EH (cell line): Measurements from ENCODE around the gene ABCD1.
"Not testable (repeated sequence)": the region's sequence is repeated elsewhere in the genome, so short reads cannot be mapped to it uniquely, and the experiment has no call there.

Source experiments
- DNase-seq: peaks from one replicate; pipeline ENCODE4 v3.0.0-alpha.2; 2015; ENCODE audit warnings: low read depth

Gene ABCD1

GRCh38 chrX:153724252-153725038 lies at the start of gene ABCD1, which contains the start of gene BCAP31:
TSS of gene ABCD1 (plus strand) at chrX:153724856. CDS start at chrX:153725267, 411 bp downstream.
TSS of gene BCAP31 (minus strand) at chrX:153724387. CDS start at chrX:153723244, 1,143 bp downstream.
- peak; percentile 90 for DNase-seq

DNA sequence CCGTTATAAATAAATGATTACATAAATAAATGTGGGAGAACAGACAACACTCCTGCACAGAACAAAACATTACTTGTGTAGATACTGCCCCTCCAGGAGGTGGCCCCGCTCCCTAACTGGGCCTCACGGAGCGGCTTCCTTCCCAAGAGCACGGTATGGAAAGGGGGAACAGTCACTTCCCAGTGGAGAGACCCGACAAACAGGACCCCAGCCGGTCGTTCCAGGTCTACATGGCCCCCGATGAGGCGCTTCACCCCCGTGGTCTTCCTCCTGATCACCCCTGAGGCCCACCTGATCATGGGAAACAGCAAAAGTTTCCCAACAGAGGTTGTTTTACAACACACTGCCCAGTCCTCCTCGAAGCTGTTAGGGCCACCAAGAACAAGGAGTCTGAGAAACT lies 43.5 kb upstream of the ABCD1 start:
- no peak for DNase-seq

DNA sequence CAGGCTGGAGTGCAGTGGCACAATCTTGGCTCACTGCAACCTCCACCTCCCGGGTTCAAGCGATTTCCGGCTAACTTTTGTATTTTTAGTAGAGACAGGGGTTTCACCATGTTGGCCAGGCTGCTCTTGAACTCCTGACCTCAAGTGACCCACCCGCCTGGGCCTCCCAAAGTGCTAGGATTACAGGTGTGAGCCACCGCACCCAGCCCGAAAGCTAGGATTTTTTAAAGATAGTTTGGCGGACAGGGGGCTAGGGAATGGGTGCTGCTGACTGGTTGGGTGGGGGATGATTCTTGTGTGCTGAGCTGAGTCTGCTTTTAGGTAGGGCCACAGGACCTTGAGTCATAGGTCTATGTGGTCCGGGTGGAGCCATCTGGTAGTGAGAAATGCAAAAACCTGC lies 41.2 kb upstream of the ABCD1 start:
- DNase-seq: not testable (repeated sequence)

DNA sequence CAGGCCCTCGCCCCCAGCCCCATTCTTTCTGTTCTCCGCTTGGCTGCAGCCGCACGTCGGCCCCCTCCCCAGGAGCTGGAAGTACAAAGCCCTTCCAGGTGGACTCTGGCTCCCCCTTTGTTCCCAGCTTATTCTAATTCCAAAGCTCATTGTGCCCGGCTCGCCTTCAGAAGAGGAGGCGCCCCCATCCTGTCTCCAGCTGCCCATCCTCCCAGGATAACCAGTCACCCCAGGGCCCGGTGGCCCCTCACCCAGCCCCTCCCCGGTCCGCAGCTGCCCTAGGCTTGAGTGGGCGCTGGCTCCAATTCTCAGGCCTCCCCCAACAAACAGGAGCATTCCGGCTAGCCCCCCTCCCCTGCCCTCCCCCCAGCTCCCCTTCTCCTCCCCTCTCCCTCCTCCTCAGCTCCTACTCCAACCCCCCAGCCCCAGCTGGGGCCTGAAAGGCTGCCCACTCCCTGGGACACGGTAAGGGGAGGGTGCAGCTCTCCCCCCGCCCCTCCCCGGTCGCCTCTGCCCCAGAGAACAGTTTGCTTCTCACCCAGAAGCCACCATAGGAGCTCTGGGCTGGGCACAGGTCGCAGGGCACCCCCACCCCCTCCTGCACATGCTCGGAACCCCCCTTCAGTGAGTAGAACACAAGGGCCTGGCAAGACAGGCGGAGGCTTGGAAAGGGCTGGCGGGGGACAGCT lies 40.0 kb upstream of the ABCD1 start:
- DNase-seq: no peak

- no peak for DNase-seq
Observed at GRCh38 chrX:153685156-153685536, 39.5 kb upstream of the ABCD1 start.

DNA sequence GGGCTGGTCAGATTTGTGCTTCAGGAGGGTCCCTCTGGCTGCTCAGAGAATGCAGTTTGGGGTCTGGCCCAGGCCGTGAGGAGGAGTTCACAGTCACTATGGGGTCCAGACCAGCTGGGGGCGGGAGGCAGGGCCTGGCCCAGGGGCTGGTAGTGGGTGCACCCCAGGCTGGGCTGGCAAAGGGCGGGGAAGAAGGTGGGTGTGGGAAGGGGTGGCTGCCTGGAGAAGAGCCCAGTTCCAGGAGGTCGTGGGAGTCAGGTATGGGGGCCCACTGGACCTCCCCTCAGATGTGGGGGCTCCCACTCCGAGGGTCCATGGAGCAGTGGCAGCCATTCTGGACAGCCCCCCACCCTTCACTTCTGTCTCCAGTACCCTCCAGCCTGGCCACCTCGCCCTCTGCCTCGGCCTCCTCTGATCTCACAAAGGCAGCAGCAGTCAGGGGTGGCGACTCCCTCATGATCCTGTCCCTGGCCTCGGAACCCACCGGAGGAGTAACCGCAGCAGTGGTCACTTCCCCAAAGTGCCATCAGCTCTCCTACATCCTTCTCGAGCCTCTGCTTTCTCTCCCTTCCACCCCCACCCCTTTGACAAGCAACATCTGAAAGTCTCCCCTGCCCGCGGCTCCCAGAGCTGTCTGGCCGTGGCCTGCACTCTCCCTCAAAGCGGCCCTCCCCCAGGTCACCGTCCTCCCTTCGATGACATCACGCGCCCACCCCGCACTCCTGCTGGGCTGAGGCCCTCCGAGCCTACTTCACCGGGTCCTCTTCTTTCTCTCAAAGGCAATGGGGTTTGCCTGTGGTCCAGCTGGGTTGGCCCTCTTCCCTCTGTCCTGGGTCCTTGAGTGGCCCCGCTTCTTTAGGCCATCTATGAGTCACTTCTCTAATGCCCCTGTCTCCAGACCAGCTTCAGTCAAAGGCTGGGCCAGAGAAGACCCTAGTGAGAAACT lies 38.6 kb upstream of the ABCD1 start:
- DNase-seq: no peak

DNA sequence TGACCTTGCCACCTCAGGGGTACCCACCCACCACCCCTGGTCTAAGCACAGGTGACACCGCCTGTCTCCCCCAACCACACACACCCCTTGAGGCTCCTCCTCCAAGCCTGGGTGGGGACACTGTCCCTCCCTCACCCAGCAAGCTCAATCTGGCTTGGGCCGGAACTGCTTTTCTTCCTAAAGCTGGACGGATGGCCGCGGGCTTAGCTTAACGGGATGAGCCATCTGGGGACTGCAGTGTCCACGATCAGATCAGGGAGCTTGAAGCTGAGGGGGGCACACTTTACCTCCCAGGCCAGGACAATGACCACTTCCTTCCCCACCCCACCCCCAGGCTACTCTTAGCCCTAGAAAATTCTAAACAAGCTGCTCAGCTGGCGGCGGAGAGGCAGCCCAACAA lies 37.9 kb upstream of the ABCD1 start:
- no peak for DNase-seq

DNA sequence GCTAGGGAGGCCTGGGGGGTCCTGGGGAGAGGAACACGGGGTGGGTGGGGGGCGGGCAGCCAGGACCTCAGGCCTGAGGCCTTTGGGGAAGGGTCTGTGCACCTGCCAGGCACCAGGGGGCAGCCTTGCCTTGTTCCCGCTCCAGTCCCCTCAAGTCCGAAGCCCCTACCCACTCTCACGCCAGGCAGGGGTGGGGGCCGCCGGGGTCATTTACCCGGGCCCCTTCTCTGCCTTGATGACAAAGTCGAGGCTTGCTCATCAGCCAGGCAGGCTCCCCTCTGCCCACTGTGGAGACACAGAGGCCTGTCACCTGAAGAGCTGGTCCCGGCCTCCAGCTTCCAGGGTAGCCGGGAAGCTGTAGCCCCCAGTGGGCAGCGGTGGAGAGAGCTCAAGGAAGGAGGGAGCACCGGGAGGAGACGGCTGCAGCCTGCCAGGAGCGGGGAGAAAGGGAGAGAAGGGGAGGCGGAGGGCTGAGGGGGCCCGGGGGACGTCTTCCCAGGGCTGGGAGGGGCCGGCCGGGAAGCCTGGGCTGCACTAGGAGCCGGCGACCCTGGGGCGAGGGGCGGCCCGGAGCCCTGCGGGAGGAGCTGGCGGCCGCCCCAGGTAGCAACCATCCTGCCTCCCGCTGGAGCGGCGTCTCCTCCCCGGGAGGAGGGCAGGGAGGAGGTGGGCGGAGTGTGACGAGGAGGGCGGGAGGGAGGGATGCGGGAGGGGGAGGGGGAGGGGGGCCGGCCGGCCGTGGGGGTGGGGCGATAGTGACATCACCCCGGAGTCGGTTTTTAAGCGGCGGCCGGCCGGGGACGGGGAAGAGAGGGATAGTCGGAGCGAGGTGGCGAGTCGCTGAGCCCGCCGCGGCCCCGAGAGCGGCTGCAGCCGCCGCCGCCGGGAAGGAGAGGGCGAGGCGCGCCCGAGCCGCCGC lies 37.3 kb upstream of the ABCD1 start, which contains the start of gene SLC6A8:
Gene SLC6A8 (plus strand): TSS at position 806 of the 919 bp plus-strand sequence. CDS start 649 bp downstream, outside the sequence.
- peak; percentile 73 for DNase-seq

GRCh38 chrX:153688071-153688470 lies 36.6 kb upstream of the ABCD1 start:
- no peak for DNase-seq

GRCh38 chrX:153688506-153688905 lies 36.1 kb upstream of the ABCD1 start:
- no peak for DNase-seq

DNA sequence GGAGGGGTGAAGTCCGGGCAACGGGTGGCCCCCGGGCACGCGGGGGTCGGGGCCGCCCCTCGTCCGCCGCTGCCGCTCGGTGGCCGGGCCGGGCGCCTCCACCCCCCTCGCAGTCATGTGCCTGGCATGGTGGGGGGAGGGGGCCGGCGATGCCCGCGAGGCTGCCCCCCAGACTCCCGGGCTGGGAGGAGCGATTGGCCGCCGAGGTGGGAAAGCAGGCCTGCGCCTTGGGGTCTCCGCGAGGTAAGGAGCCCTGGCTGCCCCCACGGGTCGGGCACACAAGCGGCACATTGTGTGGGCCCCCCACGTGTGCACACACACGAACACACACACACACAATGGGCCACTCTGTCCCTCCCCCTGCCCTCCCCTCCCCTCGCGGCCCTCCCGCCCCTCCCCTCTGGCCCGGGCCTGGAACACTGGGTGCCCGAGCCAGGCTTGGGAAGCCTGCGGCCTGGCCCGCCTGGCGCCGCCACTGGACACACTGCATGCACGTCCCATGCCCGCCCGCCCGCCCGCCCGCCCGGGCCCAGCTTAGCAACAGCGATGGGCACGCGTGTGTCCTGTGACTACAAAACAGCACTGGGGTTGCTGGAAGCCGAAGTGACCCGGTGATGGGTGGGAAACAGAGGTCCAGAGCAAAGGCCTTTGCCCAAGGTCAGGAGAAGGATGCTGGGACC lies 35.6 kb upstream of the ABCD1 start:
- DNase-seq: peak; percentile 46

DNA sequence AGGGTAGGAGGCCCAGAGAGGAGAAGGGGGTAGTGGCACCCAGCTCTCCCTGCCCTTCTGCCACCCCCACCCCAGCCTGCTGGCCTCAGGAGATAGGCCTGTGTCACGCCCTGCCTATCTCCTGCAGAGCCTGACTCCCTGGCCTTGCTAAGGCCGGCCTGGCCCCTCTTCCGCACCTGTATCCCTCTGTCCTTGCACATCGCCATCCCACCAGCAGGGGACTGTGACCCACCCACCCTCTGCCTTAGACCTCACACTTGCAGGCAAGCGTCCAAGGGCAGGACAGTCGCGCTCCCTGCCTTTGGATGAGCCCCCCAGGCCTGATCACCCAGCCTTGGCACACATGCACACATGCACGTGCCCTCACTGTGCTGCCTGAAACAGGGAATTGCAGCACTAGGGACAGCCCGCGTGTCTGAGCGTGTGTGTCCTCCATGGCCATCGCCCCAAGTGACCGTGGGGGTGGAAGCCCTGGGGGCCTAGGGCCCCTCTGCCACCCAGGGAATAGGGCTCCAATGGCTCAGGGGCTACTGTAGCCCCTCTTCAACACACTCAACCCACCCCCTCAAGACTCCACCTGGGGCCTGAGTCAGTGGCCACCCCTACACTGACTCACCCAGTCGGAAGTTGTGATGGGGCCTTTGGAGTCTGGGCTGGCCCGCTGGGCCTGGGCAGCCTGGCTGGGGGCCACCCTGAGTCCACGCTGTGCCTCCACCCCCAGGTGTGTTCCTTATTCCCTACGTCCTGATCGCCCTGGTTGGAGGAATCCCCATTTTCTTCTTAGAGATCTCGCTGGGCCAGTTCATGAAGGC lies 34.8 kb upstream of the ABCD1 start:
- DNase-seq: peak; percentile 21

- no peak for DNase-seq
Observed at GRCh38 chrX:153690466-153690865, 34.2 kb upstream of the ABCD1 start.

- DNase-seq: not testable (repeated sequence)
Observed at GRCh38 chrX:153691032-153691827, 33.4 kb upstream of the ABCD1 start.

GRCh38 chrX:153692003-153692402 lies 32.7 kb upstream of the ABCD1 start:
- DNase-seq: no peak

GRCh38 chrX:153692611-153693156 lies 32.0 kb upstream of the ABCD1 start:
- no peak for DNase-seq

DNA sequence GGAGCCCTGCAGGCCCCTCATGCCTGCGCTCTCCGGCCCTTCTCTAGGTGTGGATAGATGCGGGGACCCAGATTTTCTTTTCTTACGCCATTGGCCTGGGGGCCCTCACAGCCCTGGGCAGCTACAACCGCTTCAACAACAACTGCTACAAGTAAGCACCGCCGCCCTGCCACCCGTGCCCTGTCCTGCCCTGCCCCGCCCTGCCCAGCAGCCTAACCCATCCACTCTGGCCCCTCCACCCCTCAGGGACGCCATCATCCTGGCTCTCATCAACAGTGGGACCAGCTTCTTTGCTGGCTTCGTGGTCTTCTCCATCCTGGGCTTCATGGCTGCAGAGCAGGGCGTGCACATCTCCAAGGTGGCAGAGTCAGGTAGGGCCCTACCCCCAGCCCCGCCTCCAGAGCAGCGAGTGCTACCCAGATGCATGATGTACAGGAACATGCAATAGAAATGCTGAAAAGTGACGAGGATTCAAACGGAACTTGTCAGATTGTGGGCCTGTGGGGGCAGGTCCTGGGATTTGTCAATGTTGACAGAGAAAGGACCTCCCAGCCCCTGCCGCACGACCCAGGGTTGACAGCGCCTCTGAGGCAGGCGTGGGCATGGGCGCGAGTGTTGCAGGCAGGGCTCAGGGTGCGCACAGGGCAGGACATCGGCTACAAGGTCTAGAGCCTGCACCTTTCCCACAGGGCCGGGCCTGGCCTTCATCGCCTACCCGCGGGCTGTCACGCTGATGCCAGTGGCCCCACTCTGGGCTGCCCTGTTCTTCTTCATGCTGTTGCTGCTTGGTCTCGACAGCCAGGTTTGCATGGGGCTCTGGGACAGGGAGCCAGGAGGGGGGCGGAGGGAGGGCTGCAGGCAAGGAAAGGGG lies 31.2 kb upstream of the ABCD1 start:
- DNase-seq: no peak
